C4-2B (cell line): ENCODE results near the gene PRDM13.
"Not testable (repeated sequence)": the region's sequence is repeated elsewhere in the genome, so short reads cannot be mapped to it uniquely, and the experiment has no call there.

Experiments
- ZFX ChIP-seq: fragments of 450-650 bp; IDR thresholded peaks from 2 replicates; pipeline ENCODE4 v1.6.1; 2017
- TF ChIP-seq, protein P1 (sequence below): fragments of 450-650 bp; conservative IDR thresholded peaks from 2 replicates; pipeline ENCODE4 v1.5.1; 2017; ENCODE audit warnings: mild to moderate bottlenecking

DNA sequence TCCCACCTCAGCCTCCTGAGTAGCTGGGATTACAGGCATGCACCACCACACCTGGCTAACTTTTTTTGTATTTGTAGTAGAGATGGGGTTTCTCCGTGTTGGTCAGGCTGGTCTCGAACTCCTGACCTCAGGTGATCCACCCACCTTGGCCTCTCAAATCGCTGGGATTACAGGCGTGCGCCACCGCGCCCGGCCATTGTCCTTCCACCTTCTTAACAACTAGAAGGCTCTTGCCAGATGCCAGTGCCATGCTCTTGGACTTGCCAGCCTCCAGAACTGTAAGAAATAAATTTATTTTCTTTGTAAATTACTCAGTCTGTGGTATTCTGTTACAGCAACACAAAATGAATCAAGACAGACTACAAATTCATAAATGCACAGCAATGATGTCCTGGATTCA lies 11.9 kb upstream of the PRDM13 start:
- TF ChIP-seq, protein P1, sequence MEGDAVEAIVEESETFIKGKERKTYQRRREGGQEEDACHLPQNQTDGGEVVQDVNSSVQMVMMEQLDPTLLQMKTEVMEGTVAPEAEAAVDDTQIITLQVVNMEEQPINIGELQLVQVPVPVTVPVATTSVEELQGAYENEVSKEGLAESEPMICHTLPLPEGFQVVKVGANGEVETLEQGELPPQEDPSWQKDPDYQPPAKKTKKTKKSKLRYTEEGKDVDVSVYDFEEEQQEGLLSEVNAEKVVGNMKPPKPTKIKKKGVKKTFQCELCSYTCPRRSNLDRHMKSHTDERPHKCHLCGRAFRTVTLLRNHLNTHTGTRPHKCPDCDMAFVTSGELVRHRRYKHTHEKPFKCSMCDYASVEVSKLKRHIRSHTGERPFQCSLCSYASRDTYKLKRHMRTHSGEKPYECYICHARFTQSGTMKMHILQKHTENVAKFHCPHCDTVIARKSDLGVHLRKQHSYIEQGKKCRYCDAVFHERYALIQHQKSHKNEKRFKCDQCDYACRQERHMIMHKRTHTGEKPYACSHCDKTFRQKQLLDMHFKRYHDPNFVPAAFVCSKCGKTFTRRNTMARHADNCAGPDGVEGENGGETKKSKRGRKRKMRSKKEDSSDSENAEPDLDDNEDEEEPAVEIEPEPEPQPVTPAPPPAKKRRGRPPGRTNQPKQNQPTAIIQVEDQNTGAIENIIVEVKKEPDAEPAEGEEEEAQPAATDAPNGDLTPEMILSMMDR = not testable (repeated sequence)
- TF ChIP-seq ZFX = not testable (repeated sequence)
